ENCODE measurements around the gene ZYG11B. TPM values are rescaled to one million over a fixed set of nuclear protein-coding genes. Genes with fewer than 3 reads are reported as not detected.
"Not testable (repeated sequence)": the region's sequence is repeated elsewhere in the genome, so short reads cannot be mapped to it uniquely, and the experiment has no call there.

ZYG11B gene
- total RNA-seq, 1 experiment from 2014 or later: 23.6 TPM

DNA sequence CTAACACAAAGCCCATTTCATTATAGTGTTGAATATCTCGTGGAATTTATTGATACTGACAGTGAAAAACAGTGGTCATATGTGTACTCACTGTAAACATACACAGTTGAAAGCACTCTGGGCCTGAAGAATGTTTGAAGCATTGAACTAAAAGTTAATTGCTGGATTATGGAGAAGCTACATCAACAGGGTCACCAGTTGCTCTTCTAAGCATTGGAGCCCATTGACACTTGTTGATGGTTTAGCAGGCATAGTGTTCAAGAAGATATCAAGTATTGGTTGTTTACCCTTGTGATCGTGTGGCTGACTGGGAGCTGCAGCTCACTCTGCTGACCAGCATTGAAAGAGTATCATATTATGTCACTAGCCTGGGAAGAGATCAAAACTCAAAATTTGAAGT lies 126.6 kb downstream of the ZYG11B start:
- no peak for DNase-seq (ENCODE audit: low read depth)

DNA sequence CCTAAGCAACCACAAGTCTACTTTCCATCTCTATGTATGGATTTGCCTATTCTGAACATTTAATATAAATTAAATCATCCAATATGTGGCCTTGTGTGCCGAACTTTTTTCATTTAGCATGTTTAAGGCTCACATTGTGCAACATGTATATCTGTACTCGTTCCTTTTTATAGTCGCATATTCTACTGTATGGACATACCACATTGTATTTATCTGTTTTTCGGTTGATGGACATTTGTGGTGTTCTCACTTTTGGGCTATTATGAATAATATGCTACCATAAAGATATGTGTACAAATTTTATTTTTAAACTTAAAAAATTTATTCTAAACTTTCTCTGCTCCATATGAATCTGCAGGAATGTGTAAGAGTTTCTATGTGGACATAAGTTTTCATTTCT lies 129.3 kb downstream of the ZYG11B start:
- no peak for DNase-seq (ENCODE audit: low read depth)

DNA sequence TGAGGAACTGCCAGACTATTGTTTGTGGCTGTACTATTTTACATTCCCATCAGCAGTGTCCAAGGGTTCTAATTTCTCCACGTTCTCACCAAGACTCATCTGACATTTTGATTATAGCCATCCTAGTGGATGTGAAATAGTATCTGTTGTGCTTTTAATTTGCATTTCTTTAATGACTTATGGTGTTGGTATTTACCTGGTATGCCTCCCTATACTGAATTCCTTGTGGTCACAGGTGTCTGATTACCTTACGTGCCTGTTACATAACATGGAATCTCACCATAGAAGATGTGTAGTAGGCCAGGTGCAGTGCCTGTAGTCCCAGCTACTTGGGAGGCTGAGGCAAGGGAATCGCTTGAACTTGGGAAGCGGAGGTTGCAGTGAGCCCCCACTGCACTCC lies 129.8 kb downstream of the ZYG11B start:
- no peak for DNase-seq (ENCODE audit: low read depth)

DNA sequence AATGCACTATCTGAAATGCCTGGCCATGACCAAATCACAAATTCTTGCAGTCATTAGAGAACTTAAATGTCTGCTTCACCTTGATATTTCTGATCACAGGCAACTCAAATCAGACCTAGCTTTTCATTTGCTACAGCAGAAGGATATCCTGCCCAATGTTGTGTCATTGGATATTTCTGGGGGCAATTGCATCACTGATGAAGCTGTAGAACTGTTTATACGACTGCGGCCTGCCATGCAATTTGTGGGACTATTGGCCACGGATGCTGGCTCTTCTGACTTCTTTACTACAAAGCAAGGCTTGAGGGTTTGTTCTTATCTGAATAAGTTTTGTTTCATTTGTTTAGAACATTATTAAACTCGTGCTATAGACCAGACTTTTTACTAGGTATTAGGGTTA lies 131.2 kb downstream of the ZYG11B start:
- no peak for DNase-seq (ENCODE audit: low read depth)

DNA sequence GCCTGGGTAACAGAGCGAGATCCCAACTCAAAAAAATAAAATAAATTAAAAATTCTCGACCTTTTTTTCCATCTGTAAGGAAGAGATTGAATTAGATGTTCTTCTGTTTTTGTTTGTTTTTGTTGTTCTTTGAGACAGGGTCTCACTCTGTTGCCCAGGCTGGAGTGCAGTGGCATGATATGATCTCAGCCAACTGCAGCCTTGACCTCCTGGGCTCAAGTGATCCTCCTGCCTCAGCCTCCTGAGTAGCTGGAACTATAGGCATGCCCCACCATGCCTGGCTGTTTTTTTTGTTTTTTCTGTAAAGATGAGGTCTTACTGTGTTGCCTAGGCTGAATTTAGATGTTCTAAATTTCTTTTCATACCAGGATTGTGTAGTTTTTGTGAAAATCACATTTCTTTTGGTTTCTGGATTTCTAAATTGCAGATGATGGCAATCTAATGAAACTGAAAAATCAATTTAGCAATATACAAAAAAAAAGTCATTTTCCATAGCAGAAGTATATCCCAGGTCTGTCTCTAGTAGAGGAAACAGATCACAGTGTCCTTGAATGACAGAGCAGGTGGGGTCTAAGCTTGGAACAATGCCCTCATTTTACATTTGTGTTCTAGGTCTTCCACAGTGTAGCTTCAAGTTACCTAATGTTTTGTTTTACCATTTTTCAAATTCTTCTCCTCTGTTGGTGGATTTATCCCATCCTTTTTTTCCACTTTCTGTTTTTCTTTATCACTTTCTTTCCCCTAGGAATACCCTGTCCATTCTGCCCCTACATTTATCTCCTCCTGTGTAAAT lies 136.6 kb downstream of the ZYG11B start:
- DNase-seq (ENCODE audit: low read depth): no peak

DNA sequence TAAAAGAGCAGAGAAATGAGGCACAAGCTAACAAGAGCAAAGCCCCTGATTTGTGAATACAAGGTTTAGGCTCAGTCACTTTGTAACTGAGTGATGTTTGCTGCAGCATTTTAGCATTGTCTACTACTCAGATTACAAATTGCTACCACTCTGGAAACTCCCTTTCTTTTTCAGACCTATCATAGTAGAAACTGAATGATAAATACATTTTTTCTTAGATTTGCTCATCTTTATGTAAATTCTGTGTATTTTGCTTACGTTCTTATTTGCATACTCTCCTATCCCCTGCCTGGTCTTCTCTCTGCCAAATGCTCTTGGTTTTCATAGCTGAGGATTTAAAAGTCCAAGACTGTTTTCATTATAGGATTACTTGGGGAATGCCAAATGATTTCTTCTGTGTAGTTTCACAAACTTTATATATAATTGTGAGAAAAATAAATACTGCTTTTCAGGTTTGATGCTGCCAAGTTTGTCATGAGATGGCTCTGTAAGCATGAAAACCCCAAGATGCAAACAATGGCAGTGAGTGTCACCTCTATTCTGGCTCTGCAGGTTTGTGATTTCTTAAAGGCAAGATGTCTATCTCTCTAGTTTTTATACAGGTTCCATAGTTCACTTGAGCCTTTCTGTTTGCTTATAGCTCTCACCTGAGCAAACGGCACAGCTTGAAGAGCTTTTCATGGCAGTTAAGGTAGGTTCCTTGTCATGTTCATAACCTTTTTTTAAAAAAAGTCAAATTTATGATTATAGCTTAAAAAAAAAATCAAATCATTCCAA lies 141.0 kb downstream of the ZYG11B start:
- DNase-seq (ENCODE audit: low read depth): no peak

DNA sequence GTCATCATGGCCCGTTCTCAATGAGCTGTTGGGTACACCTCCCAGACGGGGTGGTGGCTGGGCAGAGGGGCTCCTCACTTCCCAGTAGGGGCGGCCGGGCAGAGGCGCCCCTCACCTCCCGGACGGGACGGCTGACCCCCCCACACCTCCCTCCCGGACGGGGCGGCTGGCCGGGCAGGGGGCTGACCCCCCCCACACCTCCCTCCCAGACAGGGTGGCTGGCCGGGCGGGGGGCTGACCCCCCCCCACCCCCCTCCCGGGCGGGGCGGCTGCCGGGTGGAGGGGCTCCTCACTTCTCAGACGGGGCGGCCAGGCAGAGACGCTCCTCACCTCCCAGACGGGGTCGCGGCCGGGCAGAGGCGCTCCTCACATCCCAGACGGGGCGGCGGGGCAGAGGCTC lies 143.5 kb downstream of the ZYG11B start:
- not testable (repeated sequence) for DNase-seq (ENCODE audit: low read depth)

DNA sequence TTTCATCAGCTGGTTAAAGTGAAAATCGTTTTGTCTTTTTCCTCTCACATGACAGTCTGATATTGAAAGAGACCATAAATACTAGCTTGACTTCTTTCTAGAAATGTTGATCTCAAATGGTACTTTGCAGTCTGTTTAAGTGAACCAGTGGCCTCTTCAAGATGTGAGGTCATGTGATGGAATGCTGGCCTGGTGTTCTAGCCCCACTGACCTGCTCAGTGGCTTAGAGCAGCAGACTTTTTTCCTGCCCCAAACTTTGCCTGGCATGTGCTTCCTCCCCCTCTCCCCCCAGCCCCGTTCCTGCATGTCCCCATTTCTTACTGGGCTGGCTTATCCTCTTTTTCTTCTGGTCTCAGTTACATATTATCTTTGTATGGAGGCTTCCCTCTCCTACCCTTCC lies 150.6 kb downstream of the ZYG11B start:
- no peak for DNase-seq (ENCODE audit: low read depth)

Other genes with a start within 250 kb of the ZYG11B start
- 16.1 and 27.5 TPM in 2 replicates for gene TUT4, start 173.4 kb upstream of the ZYG11B start, total RNA-seq (2014; rRNA removed; shearing (Covaris generic))
- 32.6 and 38.9 TPM in 2 replicates for gene GPX7, start 124.1 kb upstream of the ZYG11B start, total RNA-seq (2014; rRNA removed; shearing (Covaris generic))
- gene SHISAL2A, start 93.3 kb upstream of the ZYG11B start, total RNA-seq (2014; rRNA removed; shearing (Covaris generic)): not detected in 2 replicates
- 10.0 and 10.2 TPM in 2 replicates for gene COA7, start 28.1 kb upstream of the ZYG11B start, total RNA-seq (2014; rRNA removed; shearing (Covaris generic))
- 0.78 and 0.96 TPM in 2 replicates for gene ZYG11A, start 116.3 kb downstream of the ZYG11B start, total RNA-seq (2014; rRNA removed; shearing (Covaris generic))
- gene ECHDC2, start 195.3 kb downstream of the ZYG11B start, total RNA-seq (2014; rRNA removed; shearing (Covaris generic)): 15.1 and 22.8 TPM in 2 replicates
- gene SCP2, start 200.8 kb downstream of the ZYG11B start, total RNA-seq (2014; rRNA removed; shearing (Covaris generic)): 217 and 242 TPM in 2 replicates

Measured in RPMI7951 (cell line).